UCSD-AML1 (cell line): Measurements from ENCODE around the gene FMR1.

Source experiments
- DNase-seq: peaks from one replicate; lab custom pipeline; 2025; ENCODE audit not compliant: unreplicated experiment; lab: John Stamatoyannopoulos, UW

The FMR1 gene

GRCh38 chrX:147911192-147912022, at the start of gene FMR1:
Gene FMR1 (plus strand): TSS chrX:147911919. CDS start chrX:147912180, 261 bp downstream.
- DNase-seq, result peak; percentile 88

- no peak for DNase-seq
These were observed 35.7 kb upstream of the FMR1 start for GRCh38 chrX:147875866-147876596.

DNA sequence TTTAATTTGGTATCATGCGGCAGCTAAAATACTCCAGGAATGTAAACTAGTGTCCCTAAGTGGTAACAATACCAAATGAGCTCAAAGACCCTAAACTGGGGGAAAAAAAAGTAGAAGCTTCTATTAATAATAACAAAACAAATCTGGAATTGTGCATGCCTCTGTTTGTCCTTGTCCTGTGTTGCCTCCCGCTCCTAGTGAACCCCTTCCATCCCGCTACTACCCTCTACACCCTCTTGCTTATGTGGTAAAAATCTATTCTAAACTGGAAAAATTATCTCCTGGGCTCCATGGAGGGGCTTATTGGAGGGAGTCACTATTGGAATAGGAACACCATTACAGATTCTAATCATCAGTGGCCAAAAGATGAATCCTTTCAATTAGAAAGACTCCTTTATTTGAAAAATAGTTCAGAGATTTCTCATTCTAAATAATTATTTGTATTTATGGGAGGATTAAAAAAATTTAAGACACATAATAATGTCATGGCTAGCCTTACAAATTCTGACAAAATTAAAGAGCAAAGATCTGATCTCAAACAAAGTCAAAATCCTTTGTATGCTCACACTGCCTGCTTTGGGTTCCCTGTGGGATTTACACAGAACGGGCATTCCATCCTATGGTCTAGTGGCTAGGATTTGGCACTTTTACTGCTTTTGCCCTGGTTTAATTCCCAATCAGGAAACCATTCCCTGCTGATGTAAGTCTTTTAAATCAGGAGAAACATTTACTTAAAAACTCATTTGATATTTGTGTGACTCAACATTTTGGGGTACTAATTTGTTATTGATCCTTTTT, 34.7 kb upstream of the FMR1 start:
- no peak for DNase-seq

DNA sequence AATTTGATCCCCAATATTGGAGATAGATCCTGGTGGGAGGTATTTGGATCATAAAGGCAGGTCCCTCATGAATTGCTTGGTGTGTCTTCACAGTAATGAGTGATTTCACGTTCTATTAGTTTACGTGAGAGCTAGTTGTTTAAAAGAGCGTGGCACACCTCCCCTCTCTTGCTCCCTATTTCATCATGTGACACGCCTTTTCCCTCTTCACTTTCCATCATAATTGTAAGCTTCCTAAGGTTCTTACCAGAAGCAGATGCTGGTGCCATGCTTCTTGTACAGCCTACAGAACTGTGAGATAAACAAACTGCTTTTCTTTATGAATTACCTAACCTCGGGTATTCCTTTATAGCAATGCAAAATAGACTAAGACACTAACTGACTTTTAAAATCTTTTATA, 34.0 kb upstream of the FMR1 start:
- DNase-seq, result no peak

GRCh38 chrX:147884958-147885357, 26.8 kb upstream of the FMR1 start:
- no peak for DNase-seq

- DNase-seq, result no peak
These were observed 21.0 kb upstream of the FMR1 start for GRCh38 chrX:147890756-147891155.

DNA sequence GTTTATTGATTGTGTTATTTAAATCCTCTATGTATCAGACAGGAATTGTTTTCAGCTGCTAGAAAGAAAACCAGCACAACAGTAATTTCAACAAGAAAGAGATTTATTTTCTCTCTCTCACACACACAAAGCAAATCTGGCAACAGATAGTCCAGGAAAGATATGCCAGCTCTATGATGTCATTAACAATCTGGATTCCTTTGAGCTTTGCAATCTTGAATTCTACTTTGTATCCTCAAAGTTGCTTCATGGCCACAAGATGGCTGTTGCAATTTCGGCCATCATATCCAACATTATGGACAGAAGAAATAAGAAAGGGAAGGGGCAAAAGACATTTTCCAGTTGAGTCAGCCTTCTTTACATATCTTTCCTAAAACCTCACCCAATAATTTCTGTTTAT, 19.8 kb upstream of the FMR1 start:
- no peak for DNase-seq

DNA sequence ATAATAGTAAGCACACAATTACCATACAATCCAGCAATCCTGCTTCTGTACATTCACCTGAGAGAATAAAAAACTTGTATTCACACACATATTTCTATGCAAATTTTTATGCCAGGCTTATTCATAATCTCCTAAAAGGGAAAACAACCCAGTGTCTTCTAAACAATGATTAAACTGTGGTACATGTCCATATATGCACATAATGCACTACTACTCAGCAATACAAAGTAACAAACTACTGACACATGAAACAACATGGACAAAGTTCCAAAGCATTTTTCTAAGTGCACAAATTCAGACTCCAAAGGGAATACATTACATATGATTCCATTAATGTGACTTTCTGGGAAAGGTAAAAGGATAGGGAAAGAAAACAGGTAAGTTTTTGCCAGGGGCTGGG, 18.0 kb upstream of the FMR1 start:
- no peak for DNase-seq

DNA sequence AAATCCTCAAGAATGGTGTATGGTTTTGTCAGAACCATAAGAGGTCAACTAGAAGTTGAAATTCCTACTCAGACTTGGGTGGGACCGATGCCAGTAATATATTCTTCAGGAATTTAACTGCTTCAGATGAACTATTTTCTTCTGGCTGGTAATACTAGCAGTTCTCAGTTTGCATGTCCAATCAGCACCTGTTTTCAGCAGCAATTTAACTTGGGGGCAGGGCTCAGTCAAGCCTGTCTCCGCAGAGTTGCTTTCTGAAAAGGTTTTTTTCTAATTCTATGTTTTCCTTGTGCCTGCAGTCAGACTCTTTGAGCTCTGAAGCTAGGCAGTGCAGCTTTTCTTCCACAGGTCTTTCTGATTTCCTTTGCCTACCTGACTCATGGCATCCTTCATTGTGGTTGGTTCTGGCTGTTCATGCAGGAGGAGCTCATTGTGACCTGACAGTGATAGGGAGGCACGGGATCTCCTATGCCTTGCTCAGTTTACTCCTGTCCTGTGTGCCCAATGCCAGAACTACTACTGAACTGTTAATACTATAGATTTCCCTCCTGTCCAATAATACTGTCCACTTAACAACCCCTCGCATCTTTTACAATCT, 17.3 kb upstream of the FMR1 start:
- DNase-seq, result no peak

DNA sequence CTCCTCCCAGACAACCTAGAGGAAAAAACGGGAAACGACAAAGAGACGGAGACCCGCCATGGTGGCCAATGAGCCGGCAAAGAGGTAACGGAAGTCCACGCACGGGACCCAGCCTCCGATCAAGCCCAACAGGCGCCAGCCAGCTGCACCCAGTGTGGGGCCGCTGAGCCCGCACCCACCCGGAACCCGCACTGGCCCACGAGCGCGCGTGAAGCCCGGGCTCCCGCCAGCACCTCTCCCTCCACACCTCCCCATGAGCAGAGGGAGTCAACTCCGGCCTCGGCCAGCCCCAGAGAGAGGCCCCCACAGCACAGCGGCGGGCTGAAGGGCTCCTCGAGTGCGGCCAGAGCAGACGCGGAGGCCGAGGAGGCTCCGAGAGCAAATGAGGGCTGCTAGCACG, 14.6 kb upstream of the FMR1 start:
- DNase-seq, result no peak

DNA sequence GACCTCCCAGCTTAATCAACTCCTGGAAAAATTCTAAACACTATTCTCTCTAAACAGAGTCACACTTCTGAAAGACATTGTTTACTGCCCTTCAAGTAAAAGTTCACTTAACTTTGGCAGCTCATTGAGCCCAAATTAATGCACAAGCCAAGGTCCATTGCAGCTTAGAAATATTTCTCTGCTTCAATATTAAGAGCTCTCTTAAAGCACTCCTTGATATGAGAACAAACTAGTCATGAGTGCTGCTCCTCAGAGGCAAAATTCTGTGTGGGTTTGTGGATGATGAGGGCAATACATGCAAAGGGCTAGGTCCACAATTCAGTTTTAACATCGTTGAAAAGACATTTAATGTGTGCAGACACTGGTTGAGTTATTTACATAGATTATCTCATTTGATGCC, 12.8 kb upstream of the FMR1 start:
- DNase-seq, result no peak

DNA sequence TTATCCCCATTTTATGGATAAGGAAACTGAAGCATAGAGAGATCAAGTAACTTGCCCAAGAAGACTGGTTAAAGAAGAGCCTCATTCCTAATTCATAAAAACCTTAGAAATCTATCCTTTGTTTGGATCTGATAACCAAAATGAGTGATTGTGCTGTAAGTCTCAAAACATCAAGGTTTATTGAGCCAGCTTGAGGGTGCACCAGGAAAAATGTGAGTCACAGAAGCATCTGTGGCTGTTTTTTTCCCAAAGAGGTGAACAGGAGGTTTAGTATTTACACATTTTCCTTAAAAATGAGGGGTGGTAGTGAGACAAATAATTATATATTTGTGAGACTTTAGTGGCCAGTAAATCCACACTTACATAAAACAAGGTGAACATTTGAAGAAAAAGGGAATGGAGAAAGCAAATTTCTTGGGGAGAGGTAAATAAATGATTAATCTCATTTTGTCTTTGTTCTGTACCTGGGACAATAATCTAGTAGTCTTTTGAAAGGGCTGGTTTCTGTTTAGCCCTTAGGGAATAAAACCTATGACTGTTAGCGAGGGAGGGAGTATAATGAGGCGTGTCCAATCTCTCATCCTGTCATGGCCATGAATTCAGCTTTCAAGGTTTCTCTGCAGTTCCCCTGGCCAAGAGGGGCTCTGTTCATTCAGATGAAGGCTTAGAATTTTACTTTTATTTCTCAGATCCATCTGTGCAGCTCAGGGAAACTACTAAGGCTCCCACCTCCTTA, 12.2 kb upstream of the FMR1 start:
- DNase-seq, result no peak

DNA sequence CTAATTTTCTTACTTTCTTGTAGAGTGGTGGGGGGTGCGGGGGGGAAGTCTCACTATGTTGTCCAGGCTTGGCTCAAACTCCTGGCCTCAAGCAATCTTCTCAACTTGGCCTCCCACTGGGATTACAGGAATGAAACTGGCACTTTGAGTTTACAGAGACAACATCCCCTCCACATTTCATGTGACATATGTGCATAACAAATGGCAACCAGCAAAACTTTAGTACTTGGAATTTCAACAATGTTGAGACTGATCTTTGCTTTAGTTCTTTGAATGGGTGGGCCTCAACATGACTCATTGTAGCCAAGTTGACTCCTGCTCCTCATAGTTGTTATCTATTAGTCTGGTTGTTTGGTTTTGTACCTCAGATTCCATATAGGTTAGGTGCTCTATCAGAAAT, 11.4 kb upstream of the FMR1 start:
- DNase-seq, result no peak

DNA sequence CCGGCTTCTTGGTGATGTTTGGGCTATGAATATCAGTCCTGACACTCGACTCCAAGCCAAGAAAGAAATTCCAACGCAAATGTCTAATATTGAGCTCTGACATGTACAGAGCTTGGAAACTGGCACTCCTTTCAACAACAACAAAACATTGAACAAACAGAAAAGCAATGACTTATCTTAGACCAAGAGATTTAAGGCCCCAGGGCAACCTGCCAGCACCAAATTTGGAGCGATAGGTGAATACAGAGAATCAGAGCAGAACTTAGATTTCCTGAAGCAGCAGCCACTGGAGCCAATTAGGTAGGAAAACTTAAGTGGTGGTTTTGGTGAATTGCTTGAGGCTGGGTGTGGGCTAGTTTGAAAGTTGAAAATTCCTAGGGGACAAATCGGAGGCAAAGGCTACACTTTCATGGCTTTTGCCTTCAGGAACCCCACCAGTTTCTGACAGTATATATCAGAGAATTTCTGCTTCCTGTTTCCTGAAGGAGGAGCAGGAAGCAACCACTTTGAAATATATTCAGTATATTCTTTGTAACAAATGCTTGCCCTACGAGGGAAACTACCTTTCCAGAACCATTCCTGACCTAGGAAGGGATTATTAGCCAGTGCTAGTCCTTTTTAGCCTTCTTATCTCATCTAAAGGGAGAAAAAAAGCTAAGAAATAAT, 10.1 kb upstream of the FMR1 start:
- no peak for DNase-seq

DNA sequence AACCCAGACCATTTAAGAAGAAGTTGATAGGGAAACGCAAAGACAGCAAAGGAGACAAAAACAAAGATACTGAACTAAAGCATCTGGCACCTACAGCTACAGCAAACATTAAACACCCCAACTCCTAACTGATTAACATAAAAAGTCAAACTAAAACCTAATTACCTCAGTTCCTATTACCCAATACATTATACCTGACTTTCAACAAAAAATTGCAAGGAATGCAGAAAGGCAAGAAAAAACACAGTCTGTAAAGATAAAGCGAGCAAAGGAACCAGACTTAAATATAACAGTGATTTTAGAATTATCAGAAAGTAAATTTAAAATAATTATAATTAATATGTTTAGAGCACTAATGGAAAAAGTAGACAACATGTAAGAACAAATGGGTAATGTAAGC, 9.4 kb upstream of the FMR1 start:
- DNase-seq, result no peak

DNA sequence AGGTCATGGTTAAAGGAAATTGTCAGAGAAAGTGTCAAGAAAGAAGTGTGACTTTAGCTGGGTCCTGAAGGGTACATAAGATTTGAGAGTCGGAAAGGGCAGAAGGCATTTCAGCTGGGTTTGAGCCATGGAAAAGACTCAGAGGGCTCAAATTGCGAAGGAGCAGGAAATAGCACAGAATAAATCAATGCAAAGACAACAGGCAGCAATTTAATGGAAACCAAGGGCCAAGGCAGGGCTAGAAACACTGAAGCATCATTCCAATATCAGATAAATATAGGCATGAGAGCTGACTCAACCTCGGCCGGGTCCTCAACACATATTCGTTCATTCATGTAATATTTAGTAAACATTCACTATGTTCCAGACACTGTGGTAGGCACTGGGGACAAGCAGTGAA, 3.6 kb upstream of the FMR1 start:
- no peak for DNase-seq

- no peak for DNase-seq
These were observed 1.1 kb upstream of the FMR1 start for GRCh38 chrX:147910607-147911006.

- DNase-seq, result peak; percentile 58
These were observed 528 bp downstream of the FMR1 start for GRCh38 chrX:147912093-147912801.

DNA sequence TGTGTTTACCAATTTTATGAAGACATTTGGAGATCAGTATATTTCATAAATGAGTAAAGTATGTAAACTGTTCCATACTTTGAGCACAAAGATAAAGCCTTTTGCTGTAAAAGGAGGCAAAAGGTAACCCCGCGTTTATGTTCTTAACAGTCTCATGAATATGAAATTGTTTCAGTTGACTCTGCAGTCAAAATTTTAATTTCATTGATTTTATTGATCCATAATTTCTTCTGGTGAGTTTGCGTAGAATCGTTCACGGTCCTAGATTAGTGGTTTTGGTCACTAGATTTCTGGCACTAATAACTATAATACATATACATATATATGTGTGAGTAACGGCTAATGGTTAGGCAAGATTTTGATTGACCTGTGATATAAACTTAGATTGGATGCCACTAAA, 1.9 kb downstream of the FMR1 start:
- DNase-seq, result no peak
